Right atrium auricular region (tissue), 2 donors: ENCODE results near the gene CCNY. TPM values are rescaled to one million over a fixed set of nuclear protein-coding genes. Genes with fewer than 3 reads are reported as not detected.

Source experiments
- DNase-seq: peaks from one replicate; pipeline ENCODE4 v3.0.0-alpha.2; 2019; ENCODE audit warnings: low spot score
- H3K27ac ChIP-seq, 2 donors: fragments of 200-600 bp; sonication (generic); 1 replicate in 1 of 2; 2 replicates in 1 of 2; pipeline ENCODE4 v1.5.1; 2016 to 2019
- H3K27me3 ChIP-seq, 2 donors: fragments of 200-600 bp; sonication (generic); one replicate each; pipeline versions ENCODE4 v1.5.1 to v1.6.0; 2017 to 2019
- H3K36me3 ChIP-seq: fragments of 200-600 bp; sonication (generic); one replicate; pipeline ENCODE4 v1.5.1; 2016
- H3K4me1 ChIP-seq, 2 donors: fragments of 200-600 bp; sonication (generic); one replicate each; pipeline versions ENCODE4 v1.5.1 to v1.6.0; 2017 to 2019
- H3K4me3 ChIP-seq, 2 donors: fragments of 200-600 bp; sonication (generic); 1 replicate in 1 of 2; 2 replicates in 1 of 2; pipeline ENCODE4 v1.5.1; 2017 to 2019; ENCODE audit warnings: mild to moderate bottlenecking in 1 of 2, moderate library complexity in 1 of 2
- H3K9me3 ChIP-seq, 2 donors: fragments of 200-600 bp; sonication (generic); one replicate each; pipeline ENCODE4 v1.5.1; 2019
- CTCF ChIP-seq, 2 donors: fragments of 200-600 bp; sonication (generic); IDR thresholded peaks; one replicate each; pipeline ENCODE4 v1.5.1; 2019; ENCODE audit warnings: antibody characterized with exemption in 2 of 2
- total RNA-seq, 2 donors: library from RNA; depleted of rRNA; stranded (reverse); fragments of >200 nt; gene quantifications; one replicate each; pipeline ENCODE4 v1.1.0, GENCODE V29; 2016

CCNY gene
- total RNA-seq, 2 donors from 2014 or later: 35.6 to 58.1 TPM

GRCh38 chr10:35463878-35464277, 127.6 kb downstream of the CCNY start:
- no peak for DNase-seq
- Histone ChIP-seq H3K4me3 (no peak overlapping the region), H3K27me3 (no peaks in the 10 kb centered on the region), H3K27ac (no peak overlapping the region), H3K4me1 (peaks cover 0 to 94% of the 10 kb centered on the region in 2 donors), H3K36me3 (no peaks in the 10 kb centered on the region), H3K9me3 (no peaks in the 10 kb centered on the region)
- no peak for TF ChIP-seq CTCF (IDR thresholded peaks at IDR 0.05)

- Histone ChIP-seq H3K27me3 (no peaks in the 10 kb centered on the region), H3K27ac (no peak overlapping the region), H3K36me3 (no peaks in the 10 kb centered on the region), H3K4me1 (peaks cover 0 to 96% of the 10 kb centered on the region in 2 donors), H3K4me3 (no peak overlapping the region), H3K9me3 (no peaks in the 10 kb centered on the region)
- no peak for DNase-seq
- TF ChIP-seq CTCF (IDR thresholded peaks at IDR 0.05): no peak
These were observed 128.6 kb downstream of the CCNY start for GRCh38 chr10:35464825-35465456.

GRCh38 chr10:35465673-35466072, 129.4 kb downstream of the CCNY start:
- DNase-seq: no peak
- H3K9me3 ChIP-seq: no peaks in the 10 kb centered on the region
- no peaks in the 10 kb centered on the region for H3K36me3 ChIP-seq
- H3K4me3 ChIP-seq: no peak overlapping the region
- H3K27ac ChIP-seq: no peak overlapping the region
- no peaks in the 10 kb centered on the region for H3K27me3 ChIP-seq
- TF ChIP-seq CTCF (IDR thresholded peaks at IDR 0.05): no peak
- peaks cover 0 to 96% of the 10 kb centered on the region in 2 donors for H3K4me1 ChIP-seq

- H3K27me3 ChIP-seq: no peaks in the 10 kb centered on the region
- H3K4me3 ChIP-seq: no peak overlapping the region
- H3K4me1 ChIP-seq: peaks cover 0 to 96% of the 10 kb centered on the region in 2 donors
- H3K36me3 ChIP-seq: no peaks in the 10 kb centered on the region
- no peak for DNase-seq
- no peaks in the 10 kb centered on the region for H3K9me3 ChIP-seq
- no peak overlapping the region for H3K27ac ChIP-seq
- TF ChIP-seq CTCF (IDR thresholded peaks at IDR 0.05): no peak
These were observed 129.9 kb downstream of the CCNY start for GRCh38 chr10:35466170-35466569.

GRCh38 chr10:35466661-35467060, 130.4 kb downstream of the CCNY start:
- no peak for TF ChIP-seq CTCF (IDR thresholded peaks at IDR 0.05)
- DNase-seq: no peak
- no peak overlapping the region for H3K4me3 ChIP-seq
- no peak overlapping the region for H3K27ac ChIP-seq
- H3K4me1 ChIP-seq: peaks cover 0 to 96% of the 10 kb centered on the region in 2 donors
- no peaks in the 10 kb centered on the region for H3K9me3 ChIP-seq
- no peaks in the 10 kb centered on the region for H3K36me3 ChIP-seq
- no peaks in the 10 kb centered on the region for H3K27me3 ChIP-seq

GRCh38 chr10:35467186-35467585, 130.9 kb downstream of the CCNY start:
- H3K9me3 ChIP-seq: no peaks in the 10 kb centered on the region
- H3K27me3 ChIP-seq: no peaks in the 10 kb centered on the region
- no peak overlapping the region for H3K27ac ChIP-seq
- H3K4me1 ChIP-seq: peaks cover 0 to 97% of the 10 kb centered on the region in 2 donors
- no peak for TF ChIP-seq CTCF (IDR thresholded peaks at IDR 0.05)
- no peak overlapping the region for H3K4me3 ChIP-seq
- no peak for DNase-seq
- no peaks in the 10 kb centered on the region for H3K36me3 ChIP-seq
